Stromal cell of bone marrow (primary cell): Measurements from ENCODE around the gene THADA.
"Not testable (repeated sequence)": the region's sequence is repeated elsewhere in the genome, so short reads cannot be mapped to it uniquely, and the experiment has no call there.

Experiments used
- DNase-seq: peaks from one replicate; pipeline ENCODE4 v3.0.0-alpha.2; 2012; ENCODE audit warnings: low read depth

The THADA gene

DNA sequence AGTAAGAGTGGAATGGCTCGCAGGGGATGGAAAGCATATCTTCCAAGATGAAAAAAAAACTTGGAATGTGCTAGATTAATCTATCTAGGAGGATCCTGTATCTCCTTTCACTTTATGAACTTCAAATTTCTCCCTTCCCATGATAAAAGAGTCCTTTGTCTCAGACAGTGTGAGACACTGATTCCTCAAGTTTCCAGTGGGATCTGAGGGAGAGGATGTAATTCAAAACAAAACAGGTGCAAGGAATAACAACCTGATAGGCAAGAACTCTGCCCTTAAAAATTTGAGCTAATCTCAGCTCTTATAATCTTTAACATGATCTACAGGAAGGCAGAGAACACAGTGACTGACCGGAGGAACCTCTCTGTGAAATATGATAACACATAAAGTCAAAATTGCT is 207.5 kb downstream of the THADA start:
- DNase-seq, result no peak

DNA sequence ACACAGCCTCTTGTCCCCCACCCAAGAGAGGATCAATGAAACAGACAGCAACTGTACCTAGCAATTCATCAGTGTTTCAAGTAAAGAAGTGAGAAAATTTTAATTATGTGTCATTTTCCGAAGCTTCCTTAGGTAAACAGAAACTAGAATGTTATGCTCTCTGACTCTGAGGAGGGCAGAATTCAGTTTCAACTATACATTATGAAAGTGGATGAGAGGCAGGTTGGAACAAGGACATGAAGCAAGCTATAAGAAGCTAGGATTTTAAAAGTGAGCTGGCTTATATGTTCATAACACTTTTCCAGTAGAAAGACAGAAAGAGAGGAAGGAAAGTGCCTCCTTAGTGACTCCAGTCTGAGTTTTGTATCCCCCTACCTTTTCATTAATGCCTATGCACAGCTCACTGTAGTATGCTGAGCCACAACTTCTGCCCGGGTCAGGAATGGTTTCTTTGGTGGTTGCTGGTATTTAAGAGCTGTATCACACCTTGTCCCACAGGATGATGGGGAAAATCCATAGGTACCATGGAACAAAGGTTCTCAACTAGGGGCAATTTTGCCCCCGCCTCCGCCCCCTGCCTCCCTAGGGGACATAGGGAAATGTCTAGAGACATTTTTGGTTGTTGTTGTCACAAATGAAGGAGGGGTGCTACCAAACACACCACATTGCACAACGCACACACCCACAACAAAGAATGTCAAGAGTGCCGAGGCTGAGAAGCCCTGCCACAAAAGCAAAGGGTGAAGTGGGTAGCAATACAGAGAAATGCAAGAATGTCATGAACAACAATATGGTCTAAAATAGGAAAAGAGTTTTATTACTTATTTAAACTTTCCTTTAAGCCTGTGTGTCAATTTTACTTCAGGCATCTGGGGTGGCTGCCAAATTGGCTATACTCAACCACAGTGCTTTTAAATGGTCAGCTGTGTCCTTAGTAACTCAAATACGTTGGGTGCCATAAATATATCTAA is 208.5 kb downstream of the THADA start:
- DNase-seq, result peak; percentile 36

DNA sequence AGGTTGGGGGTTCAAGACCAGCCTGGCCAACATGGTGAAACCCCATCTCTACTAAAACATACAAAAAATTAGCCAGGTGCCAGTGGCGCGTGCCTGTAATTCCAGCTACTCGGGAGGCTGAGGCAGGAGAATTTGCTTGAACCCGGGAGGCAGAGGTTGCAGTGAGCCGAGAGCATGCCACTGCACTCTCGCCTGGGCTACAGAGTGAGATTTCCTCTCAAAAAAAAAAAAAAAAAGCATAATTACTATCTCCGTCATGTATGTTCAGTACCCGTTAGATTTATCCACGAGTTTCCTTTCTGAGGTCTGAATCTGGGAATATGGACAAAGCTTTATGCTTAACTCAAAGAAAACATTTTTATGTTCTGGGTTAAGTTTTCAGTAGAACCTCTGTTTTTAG is 209.2 kb downstream of the THADA start:
- not testable (repeated sequence) for DNase-seq

DNA sequence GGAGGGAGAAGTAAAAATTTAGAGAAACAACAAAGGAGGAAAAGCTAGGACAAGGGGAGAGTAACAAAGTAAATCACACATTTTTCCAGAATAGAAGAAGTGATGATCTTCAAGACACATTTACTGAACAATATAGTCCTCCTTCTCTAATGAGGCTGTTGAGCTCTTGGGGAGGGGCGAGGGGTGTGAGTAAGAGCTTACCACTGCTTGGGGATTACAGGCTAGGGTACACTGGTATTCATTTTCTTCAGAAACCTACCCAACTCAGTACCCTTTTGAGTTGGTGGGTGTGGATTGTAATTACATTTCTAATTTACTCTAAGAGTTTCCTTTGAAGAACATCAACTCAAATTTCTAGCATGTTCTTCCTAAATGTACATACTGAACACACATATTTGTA is 211.7 kb downstream of the THADA start:
- no peak for DNase-seq

DNA sequence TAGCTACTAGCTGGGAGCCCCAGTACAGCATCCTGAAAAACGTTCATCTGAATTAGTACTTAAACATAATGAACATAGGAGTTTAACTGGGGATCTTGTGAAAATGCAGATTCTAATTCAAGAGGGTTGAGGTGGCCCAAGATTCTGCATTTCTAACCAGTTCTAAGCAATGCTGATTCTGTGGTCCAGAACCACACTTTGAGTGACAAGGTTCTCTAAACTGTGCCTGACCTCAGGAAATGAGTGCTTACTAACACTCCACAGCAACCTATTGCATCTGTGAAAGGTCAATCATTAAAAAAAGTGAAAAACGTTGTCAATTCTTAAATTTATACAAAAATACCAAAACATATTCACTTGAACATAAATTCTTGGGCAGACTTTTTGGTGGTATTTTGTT is 212.3 kb downstream of the THADA start:
- DNase-seq, result no peak

DNA sequence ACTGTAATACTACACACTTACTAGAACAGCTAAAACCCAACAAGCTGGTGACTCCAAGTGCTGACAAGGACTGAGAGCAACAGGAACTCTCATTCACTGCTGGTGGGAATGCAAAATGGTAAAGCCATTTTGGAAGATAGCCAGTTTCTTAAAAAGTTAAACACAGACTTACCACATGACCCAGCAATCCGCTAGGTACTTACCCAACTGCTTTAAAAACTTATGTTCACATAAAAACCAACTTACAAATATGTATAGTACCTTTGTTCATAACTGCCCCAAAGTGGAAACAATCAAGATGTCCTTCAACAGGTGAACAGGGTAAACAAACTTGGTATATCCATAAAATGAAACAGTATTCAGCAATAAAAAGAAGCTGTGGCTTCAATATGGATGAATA is 216.3 kb downstream of the THADA start:
- DNase-seq, result no peak

DNA sequence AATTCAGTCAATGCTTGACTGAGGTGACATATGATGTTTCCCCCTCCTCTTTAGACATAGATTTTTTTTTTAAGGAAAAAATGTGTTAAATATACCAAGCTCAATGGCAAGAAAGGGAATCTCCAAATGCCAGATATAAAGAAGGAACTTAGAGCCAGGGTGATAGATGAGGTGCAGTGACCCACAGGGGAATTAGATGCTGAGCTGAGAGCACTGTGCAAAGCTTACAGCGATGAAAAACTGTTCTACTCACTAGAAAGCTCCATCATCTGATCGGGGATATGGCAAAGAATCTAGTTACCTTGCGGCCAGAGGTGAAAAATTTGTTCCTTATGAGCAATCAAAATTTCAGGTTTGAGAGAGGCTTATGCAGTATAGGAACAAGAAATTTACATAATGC is 218.5 kb downstream of the THADA start:
- no peak for DNase-seq

DNA sequence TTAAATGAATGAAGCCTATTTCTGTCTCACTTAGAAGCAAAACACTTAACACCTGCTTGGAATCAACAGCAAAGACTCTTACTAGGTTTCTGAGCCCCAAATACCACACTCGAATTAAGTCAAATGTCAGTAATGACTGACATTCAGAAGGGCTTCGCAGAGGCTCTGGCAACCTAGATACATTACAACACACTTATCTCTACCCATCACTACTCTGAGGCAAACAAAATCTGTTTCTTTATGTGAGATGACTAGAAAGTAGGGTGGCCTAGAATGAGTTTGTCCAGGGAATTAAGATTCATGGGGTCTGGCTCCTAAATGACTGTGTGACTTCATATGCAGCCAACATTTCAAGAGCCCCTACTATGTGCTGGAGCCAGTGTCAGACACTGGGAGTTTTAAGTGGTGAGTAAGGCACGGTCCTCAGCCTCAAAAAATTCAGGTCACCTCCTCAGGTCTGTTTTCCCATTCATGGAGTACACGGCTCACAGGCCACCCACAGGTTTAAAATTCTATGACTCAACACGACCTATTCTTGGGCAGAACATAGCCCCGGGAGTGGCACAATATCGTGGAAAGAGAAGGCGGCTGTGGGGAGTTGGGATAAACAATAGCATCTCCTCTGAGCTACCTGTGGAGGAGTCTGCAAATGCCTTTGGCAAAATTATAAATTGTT is 219.2 kb downstream of the THADA start:
- no peak for DNase-seq

DNA sequence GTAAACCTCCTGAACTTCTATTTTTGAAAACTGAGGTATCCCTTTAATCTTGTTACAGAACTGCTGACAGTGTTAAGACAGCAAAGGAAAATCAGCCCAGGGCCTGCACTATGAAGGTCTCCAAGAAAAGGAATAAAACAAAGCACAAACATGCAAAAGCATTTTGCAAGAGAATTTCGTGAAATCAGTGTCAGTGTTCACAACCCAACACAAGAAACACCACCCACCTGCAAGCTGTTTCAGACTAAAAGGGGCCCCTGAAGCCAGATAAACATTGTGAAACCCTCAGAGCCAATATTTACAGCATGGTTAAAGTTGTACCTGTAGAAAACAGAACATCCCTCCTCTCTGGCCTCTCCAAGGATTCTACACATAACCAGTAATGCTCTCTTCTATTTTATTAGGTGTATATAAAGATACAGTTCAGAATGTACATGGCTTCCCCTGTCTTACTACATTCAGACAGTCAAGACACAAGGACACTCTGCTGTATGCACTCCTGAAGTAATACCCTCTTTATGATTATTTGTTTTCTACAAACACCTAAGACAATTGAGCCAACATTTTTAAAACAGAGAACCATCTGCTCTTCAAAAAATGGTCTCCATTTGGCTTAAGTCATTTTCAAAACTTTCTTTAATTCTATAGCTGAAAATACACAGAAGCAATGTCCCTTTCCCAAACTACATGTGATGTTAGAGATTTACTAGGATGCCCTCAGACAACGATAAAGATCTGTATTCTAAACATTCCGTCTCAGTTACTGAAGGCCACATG is 219.9 kb downstream of the THADA start:
- DNase-seq, result no peak

DNA sequence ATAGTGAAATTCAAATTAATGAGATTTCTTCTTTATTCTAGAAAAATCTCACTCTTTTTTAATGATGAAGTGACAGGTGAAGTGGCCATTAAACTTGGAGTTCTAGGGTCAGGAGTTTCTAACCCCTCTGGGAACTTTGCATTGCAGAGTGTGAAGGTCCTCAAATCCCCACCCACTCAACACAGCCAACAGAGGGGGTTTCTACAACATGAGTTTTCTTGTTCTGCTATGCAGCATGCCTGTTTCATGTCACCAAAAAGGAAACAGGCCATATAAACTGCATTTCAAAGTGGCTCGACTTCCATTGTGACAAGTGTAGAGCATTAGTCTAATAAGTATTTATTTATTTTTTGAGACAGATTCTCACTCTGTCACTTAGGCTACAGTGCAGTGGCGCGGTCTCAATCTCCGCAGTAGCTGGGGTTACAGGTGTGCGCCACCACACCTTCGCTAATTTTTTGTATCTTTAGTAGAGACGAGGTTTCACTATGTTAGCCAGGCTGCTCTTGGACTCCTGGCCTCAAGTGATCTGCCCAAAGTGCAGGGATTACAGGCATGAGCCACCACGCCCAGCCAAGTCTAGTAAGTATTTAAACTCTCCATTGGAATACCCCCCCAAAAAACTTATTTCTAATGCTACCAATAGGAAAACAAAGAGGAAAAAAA is 223.3 kb downstream of the THADA start:
- DNase-seq, result no peak

DNA sequence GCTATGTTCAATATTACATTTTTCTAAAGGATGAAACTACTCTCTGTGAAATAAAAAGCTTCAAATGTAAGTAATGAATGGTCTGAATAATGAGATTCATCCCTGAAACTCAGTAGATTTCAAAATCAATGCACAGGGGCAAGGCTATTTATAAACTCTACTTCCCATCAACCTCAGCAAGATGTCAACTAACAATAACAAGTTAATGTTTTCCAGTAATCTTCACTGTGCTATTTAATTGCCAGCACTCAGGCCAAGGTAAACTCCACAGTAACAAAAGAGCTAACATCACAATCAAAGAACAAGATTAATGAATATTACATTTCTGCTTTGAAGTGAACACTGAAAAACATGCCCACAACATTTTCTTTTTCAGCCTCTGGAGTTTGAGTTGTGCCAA is 225.1 kb downstream of the THADA start:
- DNase-seq, result no peak

DNA sequence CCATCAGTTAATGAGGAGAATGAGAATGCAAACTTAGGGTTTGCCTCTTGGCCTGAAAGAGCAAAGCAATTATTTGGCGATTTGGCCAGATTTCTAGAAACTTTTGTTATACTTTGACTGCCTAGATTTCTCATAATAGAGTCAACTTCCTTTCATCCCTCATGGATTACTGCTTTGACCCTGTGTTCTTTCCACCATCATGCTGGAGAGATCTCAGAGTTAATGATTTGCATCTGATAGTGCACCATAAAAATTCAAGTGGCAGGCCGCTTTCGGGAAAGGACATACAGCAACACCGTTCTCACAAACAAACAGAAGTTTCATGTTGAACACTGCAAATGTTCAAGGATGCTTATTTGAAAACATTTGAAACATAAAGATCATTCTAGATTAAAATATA is 225.7 kb downstream of the THADA start:
- DNase-seq, result no peak

DNA sequence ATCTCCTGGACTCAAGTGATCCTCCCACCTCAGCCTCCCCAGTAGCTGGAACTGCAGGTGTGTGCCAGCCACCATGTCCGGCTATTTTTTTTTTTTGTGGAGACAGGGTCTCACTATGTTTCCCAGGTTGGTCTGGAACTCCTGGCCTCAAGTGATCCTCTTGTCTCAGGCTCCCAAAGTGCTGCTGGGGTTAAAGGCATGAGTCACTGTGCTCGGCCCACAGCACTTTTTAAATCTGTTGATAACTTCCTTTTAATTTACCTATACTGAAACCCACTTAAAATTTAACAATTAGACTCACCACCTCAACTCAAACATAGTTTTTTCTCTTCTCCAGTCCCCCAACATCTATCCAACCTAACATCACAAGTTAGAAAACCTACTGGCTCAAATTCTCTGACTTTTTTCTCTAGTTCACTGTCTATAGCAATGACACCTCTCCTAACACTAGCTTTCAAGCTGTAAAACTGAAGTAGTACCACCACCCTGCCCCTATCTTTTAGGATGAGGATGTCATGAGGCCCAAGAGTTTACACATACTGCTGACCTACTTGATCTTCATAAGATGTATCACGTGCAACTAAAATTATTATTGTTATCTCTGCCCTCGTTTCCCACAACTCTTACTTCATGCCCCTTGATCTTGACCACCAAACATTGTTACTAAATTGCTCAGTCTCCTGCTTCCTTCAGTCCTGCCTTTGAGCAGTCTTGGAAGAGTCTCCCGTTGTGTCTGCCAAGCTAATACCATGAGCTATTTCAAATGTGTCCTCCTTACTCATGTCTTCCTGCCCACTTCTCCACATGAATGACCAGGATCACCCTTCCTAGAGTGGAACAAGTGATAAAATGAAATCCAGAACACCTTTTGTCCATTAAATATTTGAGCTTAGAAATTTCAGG is 227.1 kb downstream of the THADA start:
- no peak for DNase-seq

DNA sequence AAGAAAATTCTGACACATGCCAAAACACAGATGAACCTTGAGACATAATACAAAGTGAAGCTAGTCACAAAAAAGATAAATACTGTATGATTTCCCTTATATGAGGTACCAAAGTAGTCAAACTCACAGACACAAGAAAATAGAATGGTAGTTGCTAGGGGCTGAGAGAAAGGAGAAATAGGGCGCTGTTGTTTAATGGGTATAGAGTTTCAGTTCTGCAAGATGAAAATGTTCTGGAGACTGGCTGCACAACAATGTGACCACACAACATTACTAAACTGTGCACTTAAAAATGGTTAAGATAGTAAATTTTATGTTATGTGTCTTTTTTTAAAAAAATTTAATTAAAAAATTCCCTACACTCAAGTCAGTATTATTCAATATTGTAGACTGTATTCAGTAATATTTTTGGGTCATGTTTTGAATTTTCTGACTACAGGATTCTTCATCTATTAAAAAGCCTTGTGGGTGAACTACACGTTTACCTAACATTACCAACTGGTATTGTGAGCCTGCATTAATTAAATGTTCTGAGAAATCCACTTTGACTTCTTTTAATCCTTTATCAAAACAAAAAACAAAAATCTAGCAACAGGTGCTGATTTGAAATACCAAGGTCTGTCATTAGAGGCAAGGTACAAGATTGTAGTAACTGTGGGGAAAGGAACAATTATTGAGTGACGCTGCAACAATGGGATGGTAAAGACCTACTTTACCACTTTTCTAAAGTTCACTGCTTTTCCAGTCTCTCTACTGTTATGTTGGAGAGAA is 228.6 kb downstream of the THADA start:
- no peak for DNase-seq

DNA sequence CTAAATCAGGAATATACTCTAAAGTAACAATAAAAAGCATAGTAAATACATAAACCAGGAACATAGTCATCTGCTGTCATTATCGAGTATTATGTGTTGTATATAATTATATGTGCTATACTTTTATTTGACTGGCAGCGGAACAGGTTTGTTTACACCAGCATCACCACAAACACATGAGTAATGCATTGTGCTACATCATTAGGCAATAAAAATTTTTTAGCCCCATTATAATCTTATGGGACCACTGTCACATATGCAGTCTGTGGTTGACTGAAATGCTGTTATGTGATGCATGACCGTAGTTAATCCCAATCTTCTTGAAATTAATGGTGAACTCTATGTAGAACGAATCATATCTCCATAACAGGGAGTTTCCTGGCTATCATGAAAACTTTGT is 232.7 kb downstream of the THADA start:
- no peak for DNase-seq

DNA sequence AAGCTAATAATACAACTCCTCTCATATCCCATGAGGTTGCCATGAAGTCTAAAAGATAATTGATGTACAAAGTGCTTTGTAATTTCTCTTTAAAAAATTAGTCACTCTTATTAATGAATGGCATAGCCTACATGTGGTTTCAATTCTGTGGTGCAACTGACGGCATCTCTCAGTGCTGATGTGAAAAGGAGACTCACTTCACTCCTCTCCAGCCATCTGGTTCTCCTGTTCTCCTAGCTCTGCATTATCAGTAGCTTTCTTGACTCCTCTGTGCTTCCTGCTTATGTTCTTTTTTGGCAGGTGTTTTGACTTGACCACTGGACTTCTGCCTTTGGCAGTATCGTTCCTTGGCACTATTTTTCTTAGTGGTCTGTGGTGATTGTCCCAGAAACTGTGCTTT is 234.6 kb downstream of the THADA start:
- DNase-seq, result no peak

DNA sequence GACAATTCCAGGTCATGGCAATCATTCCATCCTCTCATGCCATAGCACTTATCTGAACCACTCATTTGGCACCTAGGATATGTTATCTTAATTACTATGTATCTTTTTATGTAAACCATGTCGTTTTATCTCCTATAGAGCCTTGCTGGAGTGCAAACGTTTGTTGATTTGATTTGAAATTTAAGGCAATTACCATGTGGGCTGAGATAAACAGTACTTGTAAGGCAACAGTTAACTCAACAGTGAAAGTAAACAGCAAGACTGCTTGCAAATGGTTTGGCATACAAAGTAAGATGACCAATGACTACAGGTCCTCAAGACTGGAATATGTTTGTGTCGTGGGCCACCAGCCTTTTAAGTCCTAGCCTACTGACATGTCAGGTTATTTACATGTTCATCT is 235.7 kb downstream of the THADA start:
- DNase-seq, result no peak

DNA sequence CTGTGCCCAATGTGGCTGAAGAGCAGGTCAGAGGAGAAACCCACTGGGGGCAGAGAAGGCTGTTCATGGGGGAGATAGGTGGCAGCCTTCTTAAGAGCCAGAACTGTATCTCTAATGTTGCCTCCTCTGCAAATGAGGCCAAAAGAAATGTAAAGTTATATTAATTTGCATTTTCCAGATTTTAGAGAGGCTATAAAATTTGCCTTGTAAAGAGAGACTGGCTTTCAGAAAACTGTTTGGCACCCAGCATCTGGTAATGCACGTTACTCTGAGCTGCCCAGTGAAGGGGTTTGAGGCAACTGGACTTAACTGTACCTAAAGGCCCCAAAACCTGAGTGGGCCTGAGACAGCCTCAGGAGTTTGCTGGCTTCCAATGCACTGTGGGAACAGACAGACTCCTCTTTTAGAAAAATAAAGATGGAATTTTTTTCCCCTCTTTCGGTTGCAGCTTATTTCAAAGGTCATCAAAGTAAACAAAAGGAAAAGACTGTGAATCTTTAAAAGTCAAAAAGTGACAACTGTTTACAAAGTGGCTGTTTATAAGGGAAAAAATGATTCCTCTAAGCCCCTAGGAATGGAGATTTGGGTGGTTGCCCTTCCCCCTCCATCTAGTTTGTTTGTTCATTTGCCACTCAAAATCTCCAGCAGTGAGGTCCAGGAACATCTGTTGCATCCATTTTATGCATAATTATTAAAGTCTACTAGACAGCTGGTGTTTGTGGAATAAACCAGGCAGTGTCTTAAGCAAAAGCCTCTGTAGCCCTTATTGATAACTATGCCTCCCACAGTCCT is 237.2 kb downstream of the THADA start:
- no peak for DNase-seq

DNA sequence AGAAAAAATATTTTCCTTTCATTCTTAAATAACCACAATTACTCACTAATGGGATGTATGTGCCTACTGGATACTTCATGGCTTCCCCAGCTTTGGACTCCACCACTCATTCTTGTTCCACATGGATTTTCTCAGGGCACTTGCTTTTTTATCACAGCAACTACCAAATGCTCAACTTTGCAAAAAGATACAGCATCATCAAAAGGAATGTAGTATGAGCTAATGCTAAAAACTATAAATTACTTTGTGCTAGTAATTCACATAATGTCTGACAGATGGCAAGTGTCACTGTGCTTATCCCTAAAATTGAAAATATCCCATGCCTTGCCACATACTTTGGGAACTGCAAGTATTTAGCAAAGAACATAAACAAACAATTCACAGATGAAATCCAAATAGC is 239.1 kb downstream of the THADA start:
- DNase-seq, result no peak

DNA sequence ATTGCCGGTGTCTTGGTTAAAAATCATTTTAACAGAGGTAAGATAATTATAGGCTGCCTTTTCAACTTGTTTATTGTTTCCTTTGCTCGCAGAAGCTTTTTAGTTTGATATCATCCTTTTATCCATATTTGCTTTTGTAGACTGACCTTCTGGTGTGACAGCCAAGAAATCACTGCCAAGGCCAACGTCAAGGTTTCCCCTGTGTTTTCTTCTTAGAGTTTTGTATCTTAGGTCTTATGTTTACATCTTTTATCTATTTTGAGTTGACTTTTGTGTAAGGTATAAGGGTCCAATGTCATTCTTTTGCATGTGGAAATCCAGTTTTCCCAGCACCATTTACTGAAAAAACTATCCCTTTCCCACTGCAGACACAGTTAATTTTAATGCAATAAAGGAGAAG is 240.4 kb downstream of the THADA start:
- DNase-seq, result no peak
